NB4 (cell line): Measurements from ENCODE around the gene IGFBP4.

Experiments used
- DNase-seq: peaks from one replicate; pipeline ENCODE4 v3.0.0; 2010; ENCODE audit warnings: low read depth
- H3K4me3 ChIP-seq: one replicate; pipeline ENCODE4 v1.5.1; 2011; ENCODE audit warnings: mild to moderate bottlenecking, low read depth, low read length, moderate library complexity
- CTCF ChIP-seq: IDR thresholded peaks from one replicate; pipeline ENCODE4 v1.5.1; 2012; ENCODE audit warnings: low read depth, low read length
- MAX ChIP-seq: IDR thresholded peaks from 2 replicates; pipeline ENCODE4 v1.6.1; 2011; ENCODE audit warnings: low read depth, low read length
- MYC ChIP-seq: IDR thresholded peaks from 2 replicates; pipeline ENCODE4 v1.6.1; 2011; ENCODE audit warnings: low read depth, low read length
- POLR2A ChIP-seq: IDR thresholded peaks from 2 replicates; pipeline ENCODE4 v1.6.1; 2011; ENCODE audit warnings: mild to moderate bottlenecking; ENCODE audit not compliant: insufficient read length; ENCODE audit errors: extremely low read depth

The IGFBP4 gene

GRCh38 chr17:40496634-40497420, 53.6 kb downstream of the IGFBP4 start:
- no peak for TF ChIP-seq POLR2A
- no peak for TF ChIP-seq CTCF
- no peak for DNase-seq

GRCh38 chr17:40497695-40498094, 54.4 kb downstream of the IGFBP4 start:
- DNase-seq = no peak
- no peak overlapping the region for H3K4me3 ChIP-seq
- TF ChIP-seq CTCF (no peak), MAX (no peak), MYC (no peak), POLR2A (no peak)

More at GRCh38 chr17:40496634-40497420, 53.6 kb downstream of the IGFBP4 start:
- no peak overlapping the region for H3K4me3 ChIP-seq

GRCh38 chr17:40498281-40499084, 55.2 kb downstream of the IGFBP4 start:
- TF ChIP-seq POLR2A (no peak), CTCF (no peak), MYC (no peak), MAX (no peak)
- H3K4me3 ChIP-seq = no peak overlapping the region
- no peak for DNase-seq

GRCh38 chr17:40499551-40500189, 56.4 kb downstream of the IGFBP4 start:
- H3K4me3 ChIP-seq = no peak overlapping the region
- DNase-seq = no peak
- TF ChIP-seq MYC (no peak), POLR2A (no peak)

- TF ChIP-seq POLR2A = no peak
- no peak for TF ChIP-seq MYC
- TF ChIP-seq CTCF = no peak
- TF ChIP-seq MAX = no peak
- no peak for DNase-seq
- H3K4me3 ChIP-seq = no peak overlapping the region
Measured at GRCh38 chr17:40500190-40500589, 56.9 kb downstream of the IGFBP4 start.

GRCh38 chr17:40500709-40501108, 57.5 kb downstream of the IGFBP4 start:
- DNase-seq = no peak
- H3K4me3 ChIP-seq = no peak overlapping the region
- TF ChIP-seq CTCF = no peak
- TF ChIP-seq MAX = no peak
- TF ChIP-seq MYC = no peak
- TF ChIP-seq POLR2A = no peak
